Duodenal mucosa (tissue), 2 donors: ENCODE results near the gene GSDMA.
"Not testable (repeated sequence)": the region's sequence is repeated elsewhere in the genome, so short reads cannot be mapped to it uniquely, and the experiment has no call there.

Experiments
- H3K27ac ChIP-seq: one replicate; pipeline ENCODE4 v1.7.0; 2013; ENCODE audit warnings: low read depth, low read length
- H3K27me3 ChIP-seq, 2 donors: one replicate each; pipeline ENCODE4 v1.7.0; 2013; ENCODE audit warnings: low read length in 2 of 2, control low read depth in 1 of 2; ENCODE audit not compliant: insufficient read depth in 2 of 2, control insufficient read depth in 1 of 2
- H3K36me3 ChIP-seq, 2 donors: one replicate each; pipeline ENCODE4 v1.7.0; 2013; ENCODE audit warnings: low read length in 2 of 2, control low read depth in 1 of 2; ENCODE audit not compliant: insufficient read depth in 2 of 2, control insufficient read depth in 1 of 2
- H3K4me1 ChIP-seq, 2 donors: one replicate each; pipeline ENCODE4 v1.7.0; 2013; ENCODE audit warnings: low read length in 2 of 2, control low read depth in 1 of 2; ENCODE audit not compliant: insufficient read depth in 2 of 2, control insufficient read depth in 1 of 2
- H3K4me3 ChIP-seq, 2 donors: one replicate each; pipeline ENCODE4 v1.7.0; 2013; ENCODE audit warnings: low read length in 2 of 2, low read depth in 1 of 2
- H3K9ac ChIP-seq, 2 donors: one replicate each; pipeline ENCODE4 v1.7.0; 2013; ENCODE audit warnings: low read length in 2 of 2, low read depth in 1 of 2
- H3K9me3 ChIP-seq, 2 donors: one replicate each; pipeline ENCODE4 v1.7.0; 2013; ENCODE audit warnings: low read length in 2 of 2, control low read depth in 1 of 2; ENCODE audit not compliant: control insufficient read depth in 1 of 2

GSDMA gene

GRCh38 chr17:39995438-39995837 lies 32.6 kb downstream of the GSDMA start:
- H3K9me3 ChIP-seq: no peaks in the 10 kb centered on the region
- peaks cover 60 to 69% of the 10 kb centered on the region in 2 donors for H3K36me3 ChIP-seq

DNA sequence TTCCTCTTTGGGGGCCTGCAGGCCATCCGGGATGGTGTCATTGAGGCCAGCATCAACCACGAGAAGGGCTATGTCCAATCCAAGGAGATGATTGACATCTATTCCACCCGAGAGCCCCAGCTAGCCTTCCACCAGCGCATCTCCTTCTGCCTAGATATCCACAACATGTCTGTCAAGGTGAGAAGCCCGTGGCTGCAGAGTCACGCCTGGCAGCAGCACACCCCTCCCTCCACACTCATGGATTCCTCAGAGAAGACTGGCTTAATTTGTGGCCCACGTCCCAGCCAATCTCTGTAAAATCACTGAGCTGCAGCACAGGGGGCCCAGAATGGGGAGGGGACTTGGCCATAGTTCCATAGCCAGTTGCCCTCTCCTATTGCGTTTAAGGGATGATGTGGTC lies 33.4 kb downstream of the GSDMA start:
- peaks cover 56 to 64% of the 10 kb centered on the region in 2 donors for H3K36me3 ChIP-seq
- H3K27ac ChIP-seq: no peak overlapping the region
- H3K4me1 ChIP-seq: peaks cover 0 to 3% of the 10 kb centered on the region in 2 donors
- no peak overlapping the region for H3K4me3 ChIP-seq
- H3K9ac ChIP-seq: no peak overlapping the region
- H3K9me3 ChIP-seq: no peaks in the 10 kb centered on the region
- no peaks in the 10 kb centered on the region for H3K27me3 ChIP-seq

More at GRCh38 chr17:39995438-39995837, 32.6 kb downstream of the GSDMA start:
- no peak overlapping the region for H3K9ac ChIP-seq
- H3K27me3 ChIP-seq: no peaks in the 10 kb centered on the region
- H3K4me3 ChIP-seq: no peak overlapping the region
- H3K4me1 ChIP-seq: peaks cover 0 to 3% of the 10 kb centered on the region in 2 donors
- no peak overlapping the region for H3K27ac ChIP-seq

DNA sequence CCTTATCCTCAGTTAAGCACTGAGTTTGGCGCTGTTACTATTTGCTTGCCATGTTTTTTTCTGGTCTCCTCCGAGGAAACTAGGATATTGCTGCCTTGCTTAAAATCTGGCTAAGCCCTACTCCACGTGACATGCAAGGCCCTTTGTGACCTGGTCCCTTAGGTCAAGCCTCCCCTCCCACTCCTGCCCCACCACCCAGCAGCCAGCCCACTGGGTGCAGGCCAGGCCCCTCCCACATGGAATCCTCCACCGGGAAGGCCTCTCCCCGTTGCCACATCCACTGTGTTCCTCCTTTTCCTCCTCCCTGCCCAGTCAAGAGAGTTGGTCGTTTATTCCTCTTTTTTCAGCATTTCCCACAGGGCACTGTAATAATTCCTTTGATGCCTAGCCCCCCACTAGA lies 34.0 kb downstream of the GSDMA start:
- no peaks in the 10 kb centered on the region for H3K9me3 ChIP-seq
- no peak overlapping the region for H3K9ac ChIP-seq
- no peak overlapping the region for H3K4me3 ChIP-seq
- H3K27ac ChIP-seq: no peak overlapping the region
- H3K36me3 ChIP-seq: peaks cover 53 to 57% of the 10 kb centered on the region in 2 donors
- H3K27me3 ChIP-seq: no peaks in the 10 kb centered on the region
- H3K4me1 ChIP-seq: peaks cover 0 to 3% of the 10 kb centered on the region in 2 donors

DNA sequence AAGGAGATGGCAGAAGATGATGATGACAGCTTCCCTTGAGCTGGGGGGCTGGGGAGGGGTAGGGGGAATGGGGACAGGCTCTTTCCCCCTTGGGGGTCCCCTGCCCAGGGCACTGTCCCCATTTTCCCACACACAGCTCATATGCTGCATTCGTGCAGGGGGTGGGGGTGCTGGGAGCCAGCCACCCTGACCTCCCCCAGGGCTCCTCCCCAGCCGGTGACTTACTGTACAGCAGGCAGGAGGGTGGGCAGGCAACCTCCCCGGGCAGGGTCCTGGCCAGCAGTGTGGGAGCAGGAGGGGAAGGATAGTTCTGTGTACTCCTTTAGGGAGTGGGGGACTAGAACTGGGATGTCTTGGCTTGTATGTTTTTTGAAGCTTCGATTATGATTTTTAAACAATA lies 34.7 kb downstream of the GSDMA start:
- H3K27ac ChIP-seq: no peak overlapping the region
- no peaks in the 10 kb centered on the region for H3K27me3 ChIP-seq
- H3K4me3 ChIP-seq: no peak overlapping the region
- peaks cover 47 to 50% of the 10 kb centered on the region in 2 donors for H3K36me3 ChIP-seq
- H3K9ac ChIP-seq: no peak overlapping the region
- H3K9me3 ChIP-seq: no peaks in the 10 kb centered on the region
- H3K4me1 ChIP-seq: peaks cover 0 to 3% of the 10 kb centered on the region in 2 donors

DNA sequence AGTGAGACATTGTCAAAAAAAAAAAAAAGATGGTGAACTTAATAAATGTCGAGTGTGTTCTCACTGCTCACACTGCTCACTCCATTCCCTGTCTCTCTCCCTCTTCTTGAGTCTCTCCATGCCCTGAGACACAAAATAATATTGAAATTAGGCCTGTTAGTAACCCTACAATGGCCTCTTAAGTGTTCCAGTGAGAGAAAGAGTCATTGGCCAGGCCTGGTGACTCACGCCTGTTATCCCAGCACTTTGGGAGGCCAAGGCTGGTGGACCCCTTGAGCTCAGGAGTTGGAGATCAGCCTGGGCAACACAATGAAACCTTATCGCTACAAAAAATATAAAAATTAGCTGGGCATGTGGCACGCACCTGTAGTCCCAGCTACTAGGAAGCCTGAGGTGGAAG lies 36.3 kb downstream of the GSDMA start:
- Histone ChIP-seq H3K9ac (no peak overlapping the region), H3K36me3 (peaks cover 32 to 35% of the 10 kb centered on the region in 2 donors)

DNA sequence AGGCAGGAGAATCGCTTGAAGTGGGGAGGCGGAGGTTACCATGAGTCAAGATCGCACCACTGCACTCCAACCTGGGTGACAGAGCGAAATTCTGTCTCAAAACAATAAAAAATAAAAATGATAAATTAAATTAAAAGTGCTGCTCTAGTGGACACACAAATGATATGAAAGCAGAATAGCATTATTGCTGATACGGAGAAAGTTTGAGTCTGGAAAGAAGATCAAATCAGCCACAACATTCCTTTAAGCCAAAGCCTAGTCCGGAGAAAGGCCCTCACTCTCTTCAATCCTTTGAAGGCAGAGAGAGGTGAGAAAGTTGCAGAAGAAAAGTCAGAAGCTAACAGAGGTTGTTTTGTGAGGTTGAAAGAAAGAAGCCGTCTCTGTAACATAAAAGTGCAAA lies 37.4 kb downstream of the GSDMA start:
- H3K4me3 ChIP-seq: no peak overlapping the region
- no peaks in the 10 kb centered on the region for H3K27me3 ChIP-seq
- H3K27ac ChIP-seq: no peak overlapping the region
- H3K9ac ChIP-seq: no peak overlapping the region
- no peaks in the 10 kb centered on the region for H3K9me3 ChIP-seq
- peaks cover 0 to 2% of the 10 kb centered on the region in 2 donors for H3K4me1 ChIP-seq
- peaks cover 21 to 24% of the 10 kb centered on the region in 2 donors for H3K36me3 ChIP-seq

More for the DNA sequence above, 36.3 kb downstream of the GSDMA start:
- Histone ChIP-seq H3K27me3 (no peaks in the 10 kb centered on the region), H3K4me3 (no peak overlapping the region), H3K27ac (no peak overlapping the region), H3K9me3 (no peaks in the 10 kb centered on the region), H3K4me1 (peaks cover 0 to 3% of the 10 kb centered on the region in 2 donors)

- not testable (repeated sequence) for H3K4me3 ChIP-seq, H3K4me1 ChIP-seq, H3K9ac ChIP-seq, H3K27me3 ChIP-seq, H3K9me3 ChIP-seq, H3K27ac ChIP-seq
- peaks cover 12 to 14% of the 10 kb centered on the region in 2 donors for H3K36me3 ChIP-seq
Measured at GRCh38 chr17:40001335-40001734, 38.5 kb downstream of the GSDMA start.

GRCh38 chr17:40004072-40004471 lies 41.3 kb downstream of the GSDMA start:
- no peaks in the 10 kb centered on the region for H3K9me3 ChIP-seq
- no peaks in the 10 kb centered on the region for H3K36me3 ChIP-seq
- H3K27me3 ChIP-seq: no peaks in the 10 kb centered on the region
- H3K4me3 ChIP-seq: no peak overlapping the region
- H3K9ac ChIP-seq: no peak overlapping the region
- H3K4me1 ChIP-seq: no peaks in the 10 kb centered on the region
- no peak overlapping the region for H3K27ac ChIP-seq

GRCh38 chr17:40004712-40005111 lies 41.9 kb downstream of the GSDMA start:
- Histone ChIP-seq H3K36me3 (no peaks in the 10 kb centered on the region), H3K27ac (no peak overlapping the region), H3K4me1 (no peaks in the 10 kb centered on the region), H3K27me3 (no peaks in the 10 kb centered on the region), H3K9ac (no peak overlapping the region), H3K4me3 (no peak overlapping the region), H3K9me3 (no peaks in the 10 kb centered on the region)

DNA sequence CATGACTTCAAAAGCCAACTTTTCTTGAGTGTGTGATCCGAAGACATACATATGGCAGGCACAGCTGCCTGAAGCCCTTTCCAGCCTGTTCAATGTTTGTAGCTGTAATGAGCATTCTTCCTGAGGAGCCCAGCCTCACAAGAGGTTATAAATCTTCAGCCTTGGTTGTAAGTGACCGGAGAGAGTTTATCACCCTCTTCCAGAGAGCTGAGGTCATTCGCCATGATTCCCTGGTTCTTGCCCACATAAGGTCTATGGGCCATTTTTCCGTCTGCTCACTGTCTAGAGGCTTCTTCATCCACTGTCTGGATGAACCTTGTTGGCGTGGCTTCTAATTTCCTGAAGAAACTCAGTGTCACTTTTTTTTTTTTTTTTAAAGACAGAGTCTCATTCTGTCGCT lies 42.7 kb downstream of the GSDMA start:
- no peak overlapping the region for H3K9ac ChIP-seq
- no peaks in the 10 kb centered on the region for H3K4me1 ChIP-seq
- H3K27ac ChIP-seq: no peak overlapping the region
- H3K4me3 ChIP-seq: no peak overlapping the region
- no peaks in the 10 kb centered on the region for H3K9me3 ChIP-seq
- H3K36me3 ChIP-seq: no peaks in the 10 kb centered on the region
- no peaks in the 10 kb centered on the region for H3K27me3 ChIP-seq

GRCh38 chr17:40010946-40011500 lies 48.2 kb downstream of the GSDMA start:
- peaks cover 17% of the 10 kb centered on the region in 2 donors for H3K4me1 ChIP-seq
- H3K4me3 ChIP-seq, H3K36me3 ChIP-seq: not testable (repeated sequence)

More at GRCh38 chr17:40010946-40011500, 48.2 kb downstream of the GSDMA start:
- H3K27me3 ChIP-seq, H3K9me3 ChIP-seq, H3K9ac ChIP-seq, H3K27ac ChIP-seq: not testable (repeated sequence)
